ENCODE results near the gene RETSAT.

Gene RETSAT

DNA sequence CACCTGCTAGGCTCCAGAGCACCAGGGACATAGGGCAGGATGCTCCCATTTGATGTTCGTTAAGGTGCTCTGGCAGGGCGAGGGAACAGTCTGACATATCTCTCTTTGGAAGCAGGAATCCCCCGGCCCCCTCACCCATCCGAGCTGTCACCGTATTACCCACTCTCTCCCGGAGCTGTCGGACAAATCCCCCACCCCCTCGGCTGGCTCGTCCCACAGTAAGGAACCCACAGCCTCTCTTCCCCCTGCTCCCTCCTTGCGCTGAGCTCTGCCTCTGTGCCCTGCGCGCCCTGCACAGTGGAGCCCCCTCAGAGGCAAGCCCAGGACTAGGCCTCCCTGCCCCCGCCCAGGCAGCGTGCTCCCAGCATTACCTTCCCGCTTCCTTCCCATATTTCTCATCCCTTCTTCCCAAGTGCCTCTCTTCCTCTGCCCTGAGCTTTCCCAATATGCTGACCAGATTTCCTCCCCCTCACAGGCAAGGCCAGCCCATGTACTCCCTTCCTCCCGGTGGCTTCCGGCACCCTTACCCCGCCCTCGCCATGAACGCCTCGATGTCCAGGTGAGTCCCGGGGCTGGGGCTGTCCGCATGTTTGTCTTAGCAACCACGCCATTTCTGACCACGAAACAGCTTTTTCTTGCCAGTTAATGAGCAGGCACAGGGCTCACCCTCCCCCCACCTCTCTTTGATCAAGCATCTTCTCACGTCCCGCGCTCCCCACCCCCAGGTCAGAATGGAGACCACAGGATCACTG is 50.4 kb downstream of the RETSAT start:
- DNase-seq, result no peak

DNA sequence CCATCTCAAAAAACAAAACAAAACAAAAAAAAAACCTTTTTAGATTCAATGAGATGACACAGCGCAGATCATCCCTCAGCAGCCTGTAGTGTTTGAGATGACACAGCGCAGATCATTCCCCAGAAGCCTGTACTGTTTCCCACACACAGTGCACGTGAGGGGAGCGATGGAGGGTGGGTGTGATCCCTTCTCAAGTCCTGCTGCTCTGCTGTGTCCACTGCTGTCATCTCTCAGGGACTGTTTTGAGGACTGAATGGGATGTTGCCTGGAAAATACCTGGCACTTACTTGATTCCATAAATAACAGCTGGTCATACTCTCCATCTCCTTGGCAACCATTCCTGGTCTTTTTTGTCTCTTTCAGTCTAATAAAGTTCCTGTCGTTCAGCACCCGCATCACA is 52.2 kb downstream of the RETSAT start:
- DNase-seq, result no peak

Data from islet precursor cell (in vitro differentiated cells).